Bronchial epithelial cell (primary cell): ENCODE measurements around the gene CNPY1. TPM values are rescaled to one million over a fixed set of nuclear protein-coding genes. Genes with fewer than 3 reads are reported as not detected.

ENCODE experiments used
- DNase-seq: peaks from one replicate; pipeline ENCODE4 v3.0.0-alpha.2; 2010; ENCODE audit warnings: low read depth
- FAIRE-seq: peaks from 2 replicates; lab custom pipeline; 2011; peaks lifted over from hg19 to GRCh38; lab: Jason Lieb, UNC
- H3K27me3 ChIP-seq: 2 replicates; pipeline ENCODE4 v1.5.1; 2011; ENCODE audit warnings: low read length; ENCODE audit not compliant: control insufficient read depth, insufficient read depth
- H3K36me3 ChIP-seq: 2 replicates; pipeline ENCODE4 v1.5.1; 2011; ENCODE audit warnings: low read length; ENCODE audit not compliant: control insufficient read depth, insufficient read depth
- H3K4me3 ChIP-seq: 2 replicates; pipeline ENCODE4 v1.5.1; 2011; ENCODE audit warnings: mild to moderate bottlenecking, low read depth, low read length, control low read depth
- total RNA-seq: library from RNA; depleted of rRNA; stranded (reverse); fragments of >200 nt; gene quantifications from 2 replicates; pipeline ENCODE4 v1.2.1, GENCODE V29; 2014
- TF ChIP-seq, protein P1 (sequence below): IDR thresholded peaks from 2 replicates; pipeline ENCODE4 v1.5.1; 2011; ENCODE audit warnings: mild to moderate bottlenecking, moderate library complexity, low read length, control low read depth, inconsistent platforms; ENCODE audit not compliant: insufficient read depth, severe bottlenecking

Gene CNPY1
- total RNA-seq, 1 donor from 2014 or later = not detected

GRCh38 chr7:155533120-155533826 is 13.1 kb downstream of the CNPY1 start:
- Histone ChIP-seq H3K36me3 (no peaks in the 10 kb centered on the region), H3K4me3 (no peak overlapping the region), H3K27me3 (peaks cover 17% of the 10 kb centered on the region)
- FAIRE-seq = no peak
- TF ChIP-seq, protein P1, sequence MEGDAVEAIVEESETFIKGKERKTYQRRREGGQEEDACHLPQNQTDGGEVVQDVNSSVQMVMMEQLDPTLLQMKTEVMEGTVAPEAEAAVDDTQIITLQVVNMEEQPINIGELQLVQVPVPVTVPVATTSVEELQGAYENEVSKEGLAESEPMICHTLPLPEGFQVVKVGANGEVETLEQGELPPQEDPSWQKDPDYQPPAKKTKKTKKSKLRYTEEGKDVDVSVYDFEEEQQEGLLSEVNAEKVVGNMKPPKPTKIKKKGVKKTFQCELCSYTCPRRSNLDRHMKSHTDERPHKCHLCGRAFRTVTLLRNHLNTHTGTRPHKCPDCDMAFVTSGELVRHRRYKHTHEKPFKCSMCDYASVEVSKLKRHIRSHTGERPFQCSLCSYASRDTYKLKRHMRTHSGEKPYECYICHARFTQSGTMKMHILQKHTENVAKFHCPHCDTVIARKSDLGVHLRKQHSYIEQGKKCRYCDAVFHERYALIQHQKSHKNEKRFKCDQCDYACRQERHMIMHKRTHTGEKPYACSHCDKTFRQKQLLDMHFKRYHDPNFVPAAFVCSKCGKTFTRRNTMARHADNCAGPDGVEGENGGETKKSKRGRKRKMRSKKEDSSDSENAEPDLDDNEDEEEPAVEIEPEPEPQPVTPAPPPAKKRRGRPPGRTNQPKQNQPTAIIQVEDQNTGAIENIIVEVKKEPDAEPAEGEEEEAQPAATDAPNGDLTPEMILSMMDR = no peak
- no peak for DNase-seq

DNA sequence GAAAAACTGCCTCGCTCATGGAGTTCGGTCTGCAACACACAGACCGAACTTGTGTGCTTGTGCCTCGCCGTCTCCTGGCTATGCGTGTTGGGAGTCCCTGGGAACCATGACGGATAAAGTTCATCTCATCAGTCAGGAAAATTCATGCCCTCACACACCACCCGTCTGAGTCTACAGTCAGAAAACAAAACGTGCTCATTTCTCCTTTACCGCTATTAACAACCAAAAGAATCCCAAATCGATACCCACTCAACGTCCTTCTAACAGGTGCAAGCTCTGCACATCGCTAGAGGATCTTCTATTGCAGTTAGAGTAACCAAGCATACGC is 13.6 kb downstream of the CNPY1 start:
- Histone ChIP-seq H3K36me3 (no peaks in the 10 kb centered on the region), H3K4me3 (no peak overlapping the region), H3K27me3 (peaks cover 17% of the 10 kb centered on the region)
- FAIRE-seq = no peak
- TF ChIP-seq, protein P1 = no peak
- no peak for DNase-seq

DNA sequence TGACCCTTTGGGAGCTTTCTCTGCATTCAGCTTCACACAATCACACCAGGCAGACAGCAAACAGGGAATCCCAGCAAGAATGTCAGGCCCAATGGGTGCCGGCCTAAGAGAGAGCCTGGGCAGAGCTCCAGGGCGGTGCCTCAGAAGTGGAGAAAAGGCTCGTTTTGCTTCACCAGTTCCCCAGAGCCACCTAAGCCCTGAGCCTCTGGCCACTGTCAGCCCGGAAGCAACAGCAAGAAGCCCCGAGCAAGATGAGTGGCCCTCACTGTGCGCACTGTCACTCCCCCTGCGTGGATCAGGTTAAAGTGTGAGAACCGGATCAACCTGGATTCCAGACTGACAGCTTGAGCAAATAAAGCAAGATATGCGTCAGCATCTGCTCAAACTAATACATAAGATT is 14.7 kb downstream of the CNPY1 start:
- FAIRE-seq (no peak), DNase-seq (peak; percentile 22)
- TF ChIP-seq, protein P1 = no peak
- Histone ChIP-seq H3K36me3 (no peaks in the 10 kb centered on the region), H3K4me3 (no peak overlapping the region), H3K27me3 (peaks cover 17% of the 10 kb centered on the region)

DNA sequence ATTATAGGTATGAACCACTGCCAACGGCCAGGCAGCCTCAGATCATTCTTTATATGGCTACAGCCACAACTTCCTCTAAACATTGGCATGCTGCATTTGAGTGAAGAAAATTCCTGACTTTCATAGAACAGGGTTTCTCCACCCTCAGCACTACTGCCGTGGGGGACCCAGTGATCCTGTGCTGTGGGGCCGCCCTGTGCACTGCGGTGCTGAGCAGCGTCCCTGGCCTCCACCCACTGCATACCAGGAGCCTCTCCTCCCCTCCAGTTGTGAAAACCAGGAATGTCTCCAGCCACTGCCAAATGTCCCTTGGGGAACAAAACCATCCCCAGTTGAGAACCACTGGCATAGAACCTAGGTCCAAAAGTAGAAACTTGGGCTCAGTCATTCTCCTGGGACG is 15.8 kb downstream of the CNPY1 start:
- TF ChIP-seq, protein P1 = no peak
- Histone ChIP-seq H3K36me3 (no peaks in the 10 kb centered on the region), H3K4me3 (no peak overlapping the region), H3K27me3 (peaks cover 17% of the 10 kb centered on the region)
- no peak for DNase-seq
- peak; percentile 88 for FAIRE-seq

- no peaks in the 10 kb centered on the region for H3K36me3 ChIP-seq
- FAIRE-seq (no peak), DNase-seq (no peak)
- TF ChIP-seq, protein P1 = no peak
- no peak overlapping the region for H3K4me3 ChIP-seq
- peaks cover 17% of the 10 kb centered on the region for H3K27me3 ChIP-seq
Observed at GRCh38 chr7:155529845-155530244, 16.5 kb downstream of the CNPY1 start.

GRCh38 chr7:155529346-155529745 is 17.0 kb downstream of the CNPY1 start:
- Histone ChIP-seq H3K4me3 (no peak overlapping the region), H3K36me3 (no peaks in the 10 kb centered on the region), H3K27me3 (peaks cover 16% of the 10 kb centered on the region)
- TF ChIP-seq, protein P1 = no peak
- no peak for DNase-seq
- no peak for FAIRE-seq
